Ishikawa (cell line): ENCODE results near the gene IKZF4.

Experiments
- CREB1 ChIP-seq: IDR thresholded peaks from 2 replicates; pipeline ENCODE4 v1.6.1; 2012; ENCODE audit warnings: low read depth
- EP300 ChIP-seq: IDR thresholded peaks from 2 replicates; pipeline ENCODE4 v1.6.1; 2012; ENCODE audit warnings: borderline replicate concordance
- FOXM1 ChIP-seq: IDR thresholded peaks from 2 replicates; pipeline ENCODE4 v1.6.1; 2012; ENCODE audit warnings: low read depth, borderline replicate concordance
- YY1 ChIP-seq: IDR thresholded peaks from 2 replicates; pipeline ENCODE4 v1.6.1; 2012; ENCODE audit warnings: low read depth

DNA sequence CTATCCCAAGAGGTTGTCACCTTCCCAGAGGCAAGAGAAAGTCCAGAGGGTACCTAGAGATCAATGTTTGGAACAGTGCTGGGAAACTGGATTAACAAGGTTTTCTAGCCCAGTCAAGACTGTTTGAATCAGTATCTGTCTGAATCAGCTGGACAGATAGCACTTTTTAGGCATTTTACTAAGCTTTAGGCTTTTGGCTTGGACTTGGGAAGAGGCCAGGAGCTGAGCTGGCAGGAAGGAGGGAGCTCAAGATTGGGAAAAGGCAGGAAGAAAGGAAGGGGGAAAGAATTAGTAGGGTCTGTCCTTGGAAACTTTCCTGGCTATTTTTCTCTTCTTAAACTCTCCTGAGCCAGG lies 8.3 kb downstream of the IKZF4 start:
- TF ChIP-seq FOXM1: no peak
- no peak for TF ChIP-seq EP300
- TF ChIP-seq YY1: no peak
- TF ChIP-seq CREB1: no peak
